GM12864 (cell line): ENCODE data around the gene KRI1.

ENCODE experiments used
- DNase-seq: peaks from one replicate; pipeline ENCODE4 v3.0.0-alpha.2; 2011; ENCODE audit warnings: low read depth
- H3K4me3 ChIP-seq: 2 replicates; pipeline ENCODE4 v1.5.1; 2011; ENCODE audit warnings: mild to moderate bottlenecking, low read depth, low read length, control low read depth
- TF ChIP-seq, protein P1 (sequence below): IDR thresholded peaks from 2 replicates; pipeline ENCODE4 v1.5.1; 2011; ENCODE audit warnings: low read depth, mild to moderate bottlenecking, moderate library complexity, low read length, control low read depth, inconsistent platforms; ENCODE audit errors: missing control alignments

Gene KRI1

DNA sequence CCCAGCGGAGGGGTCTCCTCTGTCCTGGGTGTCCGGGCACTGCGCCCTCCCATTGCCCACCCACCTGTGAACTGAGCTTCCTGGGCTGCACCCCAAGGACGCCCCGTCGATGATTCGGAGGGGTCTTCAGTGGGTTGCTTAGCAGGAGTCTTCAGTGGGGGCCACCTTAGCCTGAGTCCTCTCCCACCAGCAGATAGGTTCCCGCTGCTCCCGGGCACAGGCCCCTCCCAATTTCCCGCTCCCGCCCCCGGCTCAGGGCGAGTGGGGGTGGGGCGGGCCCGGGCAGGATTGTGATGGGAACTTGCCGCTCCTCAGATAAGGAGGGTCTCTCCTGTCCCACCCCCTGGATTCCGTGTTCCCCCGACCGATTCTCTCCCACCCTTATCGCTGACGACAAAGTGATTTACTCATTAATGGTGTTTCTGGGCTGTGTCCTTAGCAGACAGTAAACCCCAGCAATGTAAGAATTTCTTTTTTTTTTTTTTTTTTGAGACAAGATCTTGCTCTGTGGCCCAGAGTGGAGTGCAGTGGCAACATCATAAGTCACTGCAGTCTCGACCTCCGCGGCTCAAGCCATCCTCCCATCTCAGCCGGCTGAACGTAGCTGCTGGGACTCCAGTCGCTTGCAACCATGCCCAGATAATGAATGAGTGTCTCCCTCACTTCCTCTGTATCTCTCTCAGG lies 47.9 kb downstream of the KRI1 start:
- no peak for DNase-seq
- TF ChIP-seq, protein P1, sequence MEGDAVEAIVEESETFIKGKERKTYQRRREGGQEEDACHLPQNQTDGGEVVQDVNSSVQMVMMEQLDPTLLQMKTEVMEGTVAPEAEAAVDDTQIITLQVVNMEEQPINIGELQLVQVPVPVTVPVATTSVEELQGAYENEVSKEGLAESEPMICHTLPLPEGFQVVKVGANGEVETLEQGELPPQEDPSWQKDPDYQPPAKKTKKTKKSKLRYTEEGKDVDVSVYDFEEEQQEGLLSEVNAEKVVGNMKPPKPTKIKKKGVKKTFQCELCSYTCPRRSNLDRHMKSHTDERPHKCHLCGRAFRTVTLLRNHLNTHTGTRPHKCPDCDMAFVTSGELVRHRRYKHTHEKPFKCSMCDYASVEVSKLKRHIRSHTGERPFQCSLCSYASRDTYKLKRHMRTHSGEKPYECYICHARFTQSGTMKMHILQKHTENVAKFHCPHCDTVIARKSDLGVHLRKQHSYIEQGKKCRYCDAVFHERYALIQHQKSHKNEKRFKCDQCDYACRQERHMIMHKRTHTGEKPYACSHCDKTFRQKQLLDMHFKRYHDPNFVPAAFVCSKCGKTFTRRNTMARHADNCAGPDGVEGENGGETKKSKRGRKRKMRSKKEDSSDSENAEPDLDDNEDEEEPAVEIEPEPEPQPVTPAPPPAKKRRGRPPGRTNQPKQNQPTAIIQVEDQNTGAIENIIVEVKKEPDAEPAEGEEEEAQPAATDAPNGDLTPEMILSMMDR = no peak
- no peak overlapping the region for H3K4me3 ChIP-seq

- H3K4me3 ChIP-seq = no peak within 1 kb of the TSS
- no peak for DNase-seq
- TF ChIP-seq, protein P1 = no peak
Observed at GRCh38 chr19:10517361-10517759, 48.5 kb downstream of the KRI1 start, which contains the start of gene S1PR5. S1PR5 (minus strand) TSS chr19:10517447; CDS start chr19:10515011, 2,436 bp downstream.

DNA sequence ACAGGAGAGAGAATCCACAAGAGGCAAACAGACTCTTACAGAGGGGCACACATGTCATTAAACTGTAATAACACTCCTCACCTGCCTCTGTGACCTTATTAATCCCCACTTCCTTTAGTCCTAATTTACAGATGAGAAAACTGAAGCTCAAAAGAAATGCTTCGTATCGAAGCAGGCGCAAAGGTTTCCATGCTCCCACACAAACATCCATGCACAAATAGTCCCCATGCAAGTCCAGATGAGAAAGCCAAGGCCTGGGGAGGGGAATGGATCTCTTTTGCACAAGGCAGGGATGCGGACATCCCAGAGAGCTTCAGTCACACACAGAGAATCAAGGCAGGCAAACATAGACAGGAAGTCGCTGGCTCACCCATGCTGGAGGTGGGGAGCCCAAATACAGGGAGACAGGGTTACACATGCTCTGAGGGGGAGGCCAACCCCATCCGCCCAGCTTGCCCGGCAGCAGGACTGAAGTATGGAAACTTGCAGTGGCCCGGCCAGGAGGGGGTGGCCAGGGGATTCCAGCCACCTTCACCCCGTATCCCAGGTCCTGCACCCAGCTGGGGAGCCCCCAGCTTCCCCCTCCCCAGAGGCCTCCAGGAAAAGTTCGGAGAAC lies 49.0 kb downstream of the KRI1 start:
- H3K4me3 ChIP-seq = no peak overlapping the region
- no peak for DNase-seq
- TF ChIP-seq, protein P1 = no peak

- H3K4me3 ChIP-seq = no peak overlapping the region
- TF ChIP-seq, protein P1 = no peak
- DNase-seq = no peak
Observed at GRCh38 chr19:10516064-10516385, 49.8 kb downstream of the KRI1 start.

DNA sequence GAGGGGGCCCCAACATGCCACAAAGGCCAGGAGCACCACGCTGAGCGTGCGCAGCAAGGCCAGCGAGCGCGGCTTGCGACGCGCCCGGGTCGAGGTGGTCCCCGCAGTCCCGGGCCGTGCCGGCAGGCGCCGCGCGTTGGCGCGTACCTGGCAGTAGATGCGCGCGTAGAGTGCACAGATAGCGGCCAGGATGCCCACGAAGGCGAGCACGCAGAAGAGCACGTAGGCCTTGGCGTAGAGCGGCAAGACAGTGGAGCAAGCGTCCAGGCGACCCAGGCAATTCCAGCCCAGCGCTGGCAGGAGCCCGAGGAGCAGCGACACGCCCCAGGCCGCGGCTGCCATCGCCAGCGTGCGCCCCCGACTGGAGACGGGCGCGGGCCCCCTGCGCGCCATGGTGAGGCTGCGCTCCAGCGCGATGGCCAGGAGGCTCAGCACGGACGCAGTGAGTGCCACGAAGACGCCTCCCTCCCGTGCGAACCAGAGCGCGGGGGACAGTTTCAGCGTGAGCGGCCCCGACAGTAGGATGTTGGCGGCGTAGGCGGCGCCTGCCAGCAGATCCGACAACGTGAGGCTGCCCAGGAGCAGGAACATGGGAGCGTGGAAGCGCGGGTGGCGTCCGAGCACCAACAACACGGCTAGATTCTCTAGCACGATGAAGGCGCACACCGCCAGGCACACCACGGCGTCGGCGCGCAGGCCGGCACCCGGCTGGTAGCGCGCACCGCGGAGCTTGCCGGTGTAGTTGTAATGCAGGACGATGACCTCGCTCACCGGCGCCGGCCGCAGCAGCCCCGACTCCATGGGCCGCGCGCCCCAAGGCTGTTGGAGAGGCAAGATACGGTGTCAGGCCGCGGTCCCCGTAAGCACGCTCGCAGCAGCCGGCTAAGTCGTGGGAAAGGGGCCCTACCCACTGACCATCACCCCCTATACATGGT lies 51.3 kb downstream of the KRI1 start:
- H3K4me3 ChIP-seq = no peak overlapping the region
- DNase-seq = no peak
- TF ChIP-seq, protein P1 = no peak

- no peak overlapping the region for H3K4me3 ChIP-seq
- DNase-seq = no peak
- TF ChIP-seq, protein P1 = no peak
Observed at GRCh38 chr19:10513223-10513622, 52.6 kb downstream of the KRI1 start.
